HepG2 (cell line): ENCODE data around the gene RORC. TPM values are rescaled to one million over a fixed set of nuclear protein-coding genes. Genes with fewer than 3 reads are reported as not detected.

Experiments used
- HDAC2 ChIP-seq: sonication (generic); formaldehyde crosslinking; IDR thresholded peaks from 2 replicates; pipeline ENCODE4 v1.4.0; 2020; ENCODE audit warnings: missing genetic modification reagents
- MEIS1 ChIP-seq: sonication (generic); formaldehyde crosslinking; IDR thresholded peaks from 2 replicates; pipeline ENCODE4 v1.9.0; 2021; ENCODE audit warnings: mild to moderate bottlenecking, missing genetic modification reagents, moderate library complexity, borderline replicate concordance
- RBM39 ChIP-seq: fragments of 200-400 bp; formaldehyde crosslinking; IDR thresholded peaks from one replicate; pipeline ENCODE4 v1.6.1; 2018; ENCODE audit warnings: antibody characterized with exemption, mild to moderate bottlenecking, low read depth, low read length; ENCODE audit not compliant: poor library complexity, severe bottlenecking
- SKI ChIP-seq: fragments of 450-650 bp; IDR thresholded peaks from one replicate; pipeline ENCODE4 v1.6.1; 2018; ENCODE audit warnings: mild to moderate bottlenecking; ENCODE audit not compliant: partially characterized antibody
- ZNF251 ChIP-seq: sonication (generic); formaldehyde crosslinking; IDR thresholded peaks from 2 replicates; pipeline ENCODE4 v1.9.0; 2021; ENCODE audit warnings: mild to moderate bottlenecking, missing genetic modification reagents
- ZNF775 ChIP-seq: sonication (generic); formaldehyde crosslinking; IDR thresholded peaks from 2 replicates; pipeline ENCODE4 v1.4.0; 2020; ENCODE audit warnings: missing genetic modification reagents, mild to moderate bottlenecking, moderate library complexity, borderline replicate concordance
- polyA plus RNA-seq, 8 experiments: library from polyadenylated mRNA; depleted of rRNA in 3 of 8; stranded (reverse) in 7 of 8; unstranded in 1 of 8; fragments of >200 nt; fragmentation: Illumina TruSeq in 4 of 8; extraction: Trizol in 4 of 8; gene quantifications; 2 replicates each; pipeline versions ENCODE4 v1.2.1 to v1.2.3, GENCODE V29; 2011 to 2016; ENCODE audit warnings: low read depth in 4 of 8, missing spikeins in 1 of 8, mixed read lengths in 1 of 8; ENCODE audit not compliant: insufficient read depth in 1 of 8
- total RNA-seq, 5 experiments: library from RNA; depleted of rRNA; stranded (reverse); fragments of >200 nt; fragmentation: Illumina TruSeq; extraction: Trizol; gene quantifications; 2 replicates each; pipeline ENCODE4 v1.2.3, GENCODE V29; 2016; ENCODE audit warnings: low read depth in 1 of 5
- TF ChIP-seq, protein P1 (sequence below): sonication (generic); formaldehyde crosslinking; IDR thresholded peaks from 2 replicates; pipeline ENCODE4 v1.8.1; 2023; ENCODE audit warnings: mild to moderate bottlenecking, missing genetic modification reagents
- TF ChIP-seq, protein P2 (sequence below): sonication (generic); formaldehyde crosslinking; IDR thresholded peaks from 2 replicates; pipeline ENCODE4 v1.5.1; 2020; ENCODE audit warnings: mild to moderate bottlenecking, missing genetic modification reagents, moderate library complexity
- TF ChIP-seq, protein P3 (sequence below): sonication (generic); formaldehyde crosslinking; IDR thresholded peaks from 2 replicates; pipeline ENCODE4 v1.4.0; 2020; ENCODE audit warnings: missing genetic modification reagents, borderline replicate concordance

RORC gene
- total and polyA plus RNA-seq, 2 of the 13 experiments (the other 11 are each of a cell fraction or from before 2014, with no cell fraction given), result 2.5 to 6.5 TPM

DNA sequence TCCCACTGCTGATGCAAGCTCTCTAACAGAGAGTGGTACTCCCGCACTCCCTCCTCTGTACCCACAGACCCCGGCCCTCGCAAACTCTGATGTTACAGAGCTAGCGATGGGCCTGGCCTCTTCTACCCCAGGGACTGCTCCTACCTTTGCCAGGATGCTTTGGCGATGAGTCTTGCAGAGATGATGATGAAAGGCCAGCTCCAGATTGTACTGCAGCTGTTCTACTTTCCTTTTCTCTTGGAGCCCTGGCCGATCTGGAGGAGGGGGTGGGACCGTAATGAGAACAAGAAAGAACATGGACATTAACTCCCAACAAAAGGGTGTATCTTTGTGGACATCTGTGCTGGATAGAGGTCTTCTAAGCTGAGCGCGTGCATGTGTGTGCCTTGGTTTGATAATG lies 20.4 kb downstream of the RORC start (continued):
- TF ChIP-seq, protein P1, sequence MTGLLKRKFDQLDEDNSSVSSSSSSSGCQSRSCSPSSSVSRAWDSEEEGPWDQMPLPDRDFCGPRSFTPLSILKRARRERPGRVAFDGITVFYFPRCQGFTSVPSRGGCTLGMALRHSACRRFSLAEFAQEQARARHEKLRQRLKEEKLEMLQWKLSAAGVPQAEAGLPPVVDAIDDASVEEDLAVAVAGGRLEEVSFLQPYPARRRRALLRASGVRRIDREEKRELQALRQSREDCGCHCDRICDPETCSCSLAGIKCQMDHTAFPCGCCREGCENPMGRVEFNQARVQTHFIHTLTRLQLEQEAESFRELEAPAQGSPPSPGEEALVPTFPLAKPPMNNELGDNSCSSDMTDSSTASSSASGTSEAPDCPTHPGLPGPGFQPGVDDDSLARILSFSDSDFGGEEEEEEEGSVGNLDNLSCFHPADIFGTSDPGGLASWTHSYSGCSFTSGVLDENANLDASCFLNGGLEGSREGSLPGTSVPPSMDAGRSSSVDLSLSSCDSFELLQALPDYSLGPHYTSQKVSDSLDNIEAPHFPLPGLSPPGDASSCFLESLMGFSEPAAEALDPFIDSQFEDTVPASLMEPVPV (CRISPR knock-in tag), result no peak
- TF ChIP-seq, protein P2, sequence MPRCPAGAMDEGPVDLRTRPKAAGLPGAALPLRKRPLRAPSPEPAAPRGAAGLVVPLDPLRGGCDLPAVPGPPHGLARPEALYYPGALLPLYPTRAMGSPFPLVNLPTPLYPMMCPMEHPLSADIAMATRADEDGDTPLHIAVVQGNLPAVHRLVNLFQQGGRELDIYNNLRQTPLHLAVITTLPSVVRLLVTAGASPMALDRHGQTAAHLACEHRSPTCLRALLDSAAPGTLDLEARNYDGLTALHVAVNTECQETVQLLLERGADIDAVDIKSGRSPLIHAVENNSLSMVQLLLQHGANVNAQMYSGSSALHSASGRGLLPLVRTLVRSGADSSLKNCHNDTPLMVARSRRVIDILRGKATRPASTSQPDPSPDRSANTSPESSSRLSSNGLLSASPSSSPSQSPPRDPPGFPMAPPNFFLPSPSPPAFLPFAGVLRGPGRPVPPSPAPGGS (CRISPR knock-in tag), result no peak
- no peak for TF ChIP-seq ZNF251
- TF ChIP-seq ZNF775 (CRISPR knock-in tag), result no peak
- TF ChIP-seq MEIS1 (CRISPR knock-in tag), result no peak
- TF ChIP-seq, protein P3, sequence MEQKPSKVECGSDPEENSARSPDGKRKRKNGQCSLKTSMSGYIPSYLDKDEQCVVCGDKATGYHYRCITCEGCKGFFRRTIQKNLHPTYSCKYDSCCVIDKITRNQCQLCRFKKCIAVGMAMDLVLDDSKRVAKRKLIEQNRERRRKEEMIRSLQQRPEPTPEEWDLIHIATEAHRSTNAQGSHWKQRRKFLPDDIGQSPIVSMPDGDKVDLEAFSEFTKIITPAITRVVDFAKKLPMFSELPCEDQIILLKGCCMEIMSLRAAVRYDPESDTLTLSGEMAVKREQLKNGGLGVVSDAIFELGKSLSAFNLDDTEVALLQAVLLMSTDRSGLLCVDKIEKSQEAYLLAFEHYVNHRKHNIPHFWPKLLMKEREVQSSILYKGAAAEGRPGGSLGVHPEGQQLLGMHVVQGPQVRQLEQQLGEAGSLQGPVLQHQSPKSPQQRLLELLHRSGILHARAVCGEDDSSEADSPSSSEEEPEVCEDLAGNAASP (CRISPR knock-in tag), result no peak
- TF ChIP-seq RBM39, result no peak
- TF ChIP-seq HDAC2 (CRISPR knock-in tag), result no peak
- no peak for TF ChIP-seq SKI
- TF ChIP-seq, all 625 proteins: peak for 0
